Ectodermal cell (in vitro differentiated cells): ENCODE results near the gene DDX24.

Experiments used
- H3K27ac ChIP-seq: 2 replicates; pipeline ENCODE4 v1.7.0; 2013; ENCODE audit warnings: mild to moderate bottlenecking, low read depth, low read length; ENCODE audit not compliant: insufficient read depth, poor library complexity, severe bottlenecking
- H3K27me3 ChIP-seq: 2 replicates; pipeline ENCODE4 v1.7.0; 2013; ENCODE audit warnings: mild to moderate bottlenecking, low read length; ENCODE audit not compliant: insufficient read depth, control insufficient read depth, poor library complexity, severe bottlenecking
- H3K36me3 ChIP-seq: one replicate; pipeline ENCODE4 v1.7.0; 2013; ENCODE audit warnings: low read length; ENCODE audit not compliant: control insufficient read depth, insufficient read depth
- H3K4me1 ChIP-seq: one replicate; pipeline ENCODE4 v1.7.0; 2013; ENCODE audit warnings: low read length; ENCODE audit not compliant: control insufficient read depth, insufficient read depth
- H3K4me3 ChIP-seq: 2 replicates; pipeline ENCODE4 v1.7.0; 2013; ENCODE audit warnings: low read depth, low read length, control low read depth; ENCODE audit not compliant: insufficient read depth
- H3K9me3 ChIP-seq: 2 replicates; pipeline ENCODE4 v1.7.0; 2013; ENCODE audit warnings: mild to moderate bottlenecking, low read length, moderate library complexity; ENCODE audit not compliant: control insufficient read depth
- WGBS, 2 experiments: methylation state at CpG; one replicate each; pipeline ENCODE4 v1.1.7; 2013; ENCODE audit warnings: missing lambda C conversion rate in 2 of 2; 5-methylcytosine and 5-hydroxymethylcytosine counted together

The DDX24 gene

GRCh38 chr14:94026173-94026888 is 54.7 kb downstream of the DDX24 start, which contains the start of gene OTUB2:
TSS of gene OTUB2 (plus strand) at chr14:94026340. CDS start at chr14:94026538, 198 bp downstream.
- H3K9me3 ChIP-seq, result no peaks in the 10 kb centered on the region
- no peak within 1 kb of the TSS for H3K27ac ChIP-seq
- H3K36me3 ChIP-seq, result no peaks in the 10 kb centered on the region
- H3K27me3 ChIP-seq, result no peaks in the 10 kb centered on the region
- H3K4me1 ChIP-seq, result peaks cover 42% of the 10 kb centered on the region
- WGBS, 2 experiments, result 1% methylated on average over 74 of the region's 74 CpGs
- H3K4me3 ChIP-seq, result peak within 1 kb of the TSS; percentile 73

- WGBS, 2 experiments, result 69 to 78% methylated on average over 4 to 6 of the region's 6 CpGs
- Histone ChIP-seq H3K4me1 (peaks cover 43% of the 10 kb centered on the region), H3K27ac (no peak overlapping the region), H3K4me3 (peak overlapping the region; percentile 73), H3K36me3 (no peaks in the 10 kb centered on the region), H3K27me3 (no peaks in the 10 kb centered on the region), H3K9me3 (no peaks in the 10 kb centered on the region)
These were observed 55.3 kb downstream of the DDX24 start for GRCh38 chr14:94025720-94026119.

GRCh38 chr14:94024549-94024948 is 56.5 kb downstream of the DDX24 start:
- H3K27ac ChIP-seq, result no peak overlapping the region
- H3K36me3 ChIP-seq, result no peaks in the 10 kb centered on the region
- H3K27me3 ChIP-seq, result no peaks in the 10 kb centered on the region
- H3K4me3 ChIP-seq, result no peak overlapping the region
- no peaks in the 10 kb centered on the region for H3K9me3 ChIP-seq
- peaks cover 43% of the 10 kb centered on the region for H3K4me1 ChIP-seq
- WGBS, 2 experiments, result 92 to 98% methylated on average over 1 to 2 of the region's 2 CpGs

GRCh38 chr14:94022532-94023411 is 58.2 kb downstream of the DDX24 start:
- Histone ChIP-seq H3K27me3 (no peaks in the 10 kb centered on the region), H3K36me3 (no peaks in the 10 kb centered on the region), H3K9me3 (no peaks in the 10 kb centered on the region), H3K27ac (no peak overlapping the region), H3K4me1 (peaks cover 35% of the 10 kb centered on the region), H3K4me3 (no peak overlapping the region)
- WGBS, 2 experiments, result 76 to 77% methylated on average over 10 of the region's 10 CpGs

GRCh38 chr14:94021416-94022157 is 59.4 kb downstream of the DDX24 start:
- Histone ChIP-seq H3K27me3 (no peaks in the 10 kb centered on the region), H3K36me3 (no peaks in the 10 kb centered on the region), H3K4me1 (peaks cover 25% of the 10 kb centered on the region), H3K4me3 (no peak overlapping the region), H3K27ac (peak overlapping the region; percentile 50), H3K9me3 (no peaks in the 10 kb centered on the region)
- 65 to 69% methylated on average over 10 of the region's 10 CpGs for WGBS, 2 experiments

GRCh38 chr14:94021001-94021400 is 60.0 kb downstream of the DDX24 start:
- Histone ChIP-seq H3K4me3 (no peak overlapping the region), H3K27ac (no peak overlapping the region), H3K27me3 (no peaks in the 10 kb centered on the region), H3K4me1 (peaks cover 25% of the 10 kb centered on the region), H3K36me3 (no peaks in the 10 kb centered on the region), H3K9me3 (no peaks in the 10 kb centered on the region)
- WGBS, 2 experiments, result 88 to 91% methylated on average over 2 of the region's 2 CpGs

GRCh38 chr14:94020267-94020666 is 60.7 kb downstream of the DDX24 start:
- no peak overlapping the region for H3K4me3 ChIP-seq
- H3K27ac ChIP-seq, result no peak overlapping the region
- H3K36me3 ChIP-seq, result no peaks in the 10 kb centered on the region
- H3K9me3 ChIP-seq, result no peaks in the 10 kb centered on the region
- 92 to 95% methylated on average over 4 of the region's 4 CpGs for WGBS, 2 experiments
- no peaks in the 10 kb centered on the region for H3K27me3 ChIP-seq
- H3K4me1 ChIP-seq, result peaks cover 25% of the 10 kb centered on the region

- Histone ChIP-seq H3K27ac (no peak overlapping the region), H3K27me3 (no peaks in the 10 kb centered on the region), H3K4me1 (peaks cover 25% of the 10 kb centered on the region), H3K9me3 (no peaks in the 10 kb centered on the region), H3K36me3 (no peaks in the 10 kb centered on the region), H3K4me3 (no peak overlapping the region)
- 91 to 94% methylated on average over 5 to 6 of the region's 6 CpGs for WGBS, 2 experiments
These were observed 61.7 kb downstream of the DDX24 start for GRCh38 chr14:94019329-94019728.

GRCh38 chr14:94018308-94018707 is 62.7 kb downstream of the DDX24 start:
- Histone ChIP-seq H3K27ac (no peak overlapping the region), H3K4me3 (no peak overlapping the region), H3K36me3 (no peaks in the 10 kb centered on the region), H3K9me3 (no peaks in the 10 kb centered on the region), H3K4me1 (peaks cover 20% of the 10 kb centered on the region), H3K27me3 (no peaks in the 10 kb centered on the region)
- WGBS, 2 experiments, result 87 to 91% methylated on average over 8 of the region's 8 CpGs
